K562 (cell line): Measurements from ENCODE around the gene ZNF763. TPM values are rescaled to one million over a fixed set of nuclear protein-coding genes. Genes with fewer than 3 reads are reported as not detected.

Source experiments
- ATAC-seq: fragments of 200-7000 bp; cut with Tn5 transposase; 3 replicates; pipeline ENCODE4 v1.9.1; 2020; ENCODE audit warnings: moderate library complexity
- BruUV-seq: library from RNA; stranded (reverse); fragments of 400-500 nt; replicated peaks from 2 replicates; lab custom pipeline; 2021; lab: Mats Ljungman, UMichigan
- CTCF ChIA-PET: fragments of 300-600 bp; formaldehyde crosslinking; extraction: SDS; loops from one replicate; lab custom pipeline; 2021; ENCODE audit warnings: low intra/inter-chr PET ratio; lab: Yijun Ruan, JAX
- POLR2A ChIA-PET: fragments of 300-600, 350-650 bp; sonication (Branson Sonifier 250); formaldehyde crosslinking; extraction: SDS; loops from one replicate; lab custom pipeline; 2021; ENCODE audit warnings: antibody characterized with exemption, inconsistent platforms; lab: Yijun Ruan, JAX
- DNase-seq, 4 experiments: peaks; one replicate each; pipeline versions ENCODE4 v3.0.0 to v3.0.0-alpha.2; 2011 to 2018; ENCODE audit warnings: low spot score in 3 of 4, mixed read lengths in 3 of 4; ENCODE audit errors: extremely low read depth in 1 of 4
- FAIRE-seq: peaks from 2 replicates; lab custom pipeline; 2011; peaks lifted over from hg19 to GRCh38; lab: Jason Lieb, UNC
- H2AFZ ChIP-seq: 2 replicates; pipeline ENCODE4 v1.6.0; 2011; ENCODE audit warnings: low read depth, low read length, control low read depth, inconsistent platforms
- H3K27ac ChIP-seq: fragments of 200-600 bp; 3 replicates; pipeline ENCODE4 v1.8.0; 2011; ENCODE audit warnings: low read depth, mild to moderate bottlenecking, control low read depth, inconsistent platforms, low read length, moderate library complexity, mixed read lengths; ENCODE audit errors: extremely low read depth
- H3K27me3 ChIP-seq, 2 experiments: fragments of 300-600 bp in 1 of 2; 2 replicates in 1 of 2; 3 replicates in 1 of 2; pipeline versions ENCODE4 v1.6.0 to v1.8.0; 2011; ENCODE audit warnings: inconsistent platforms in 2 of 2, low read length in 2 of 2, mild to moderate bottlenecking in 1 of 2, mixed read lengths in 1 of 2, moderate library complexity in 1 of 2; ENCODE audit not compliant: control insufficient read depth in 2 of 2, insufficient read depth in 2 of 2
- H3K36me3 ChIP-seq: fragments of 300-600 bp; 3 replicates; pipeline ENCODE4 v1.8.0; 2011; ENCODE audit warnings: mild to moderate bottlenecking, low read length, inconsistent platforms; ENCODE audit not compliant: control insufficient read depth, insufficient read depth
- H3K4me1 ChIP-seq, 2 experiments: fragments of 200-600 bp in 1 of 2; replicated peaks in 1 of 2; 2 replicates in 1 of 2; 3 replicates in 1 of 2; pipeline versions ENCODE4 v1.5.1 to v1.8.0; 2011; ENCODE audit warnings: inconsistent platforms in 2 of 2, low read length in 2 of 2, mild to moderate bottlenecking in 1 of 2, mixed read lengths in 1 of 2, moderate library complexity in 1 of 2; ENCODE audit not compliant: control insufficient read depth in 2 of 2, insufficient read depth in 2 of 2
- H3K4me2 ChIP-seq: 2 replicates; pipeline ENCODE4 v1.6.1; 2011; ENCODE audit warnings: low read length, control low read depth, inconsistent platforms, mixed read lengths; ENCODE audit not compliant: insufficient read depth
- H3K4me3 ChIP-seq: fragments of 200-600 bp; sonication (generic), shearing (Covaris generic); 2 replicates; pipeline ENCODE4 v1.5.1; 2016; ENCODE audit warnings: control low read depth, inconsistent platforms
- H3K79me2 ChIP-seq: fragments of 200-600 bp; 3 replicates; pipeline ENCODE4 v1.8.0; 2011; ENCODE audit warnings: low read length, inconsistent platforms; ENCODE audit not compliant: control insufficient read depth, insufficient read depth
- H3K9ac ChIP-seq, 2 experiments: 2 replicates each; pipeline versions ENCODE4 v1.6.0 to v1.6.1; 2011; ENCODE audit warnings: low read depth in 2 of 2, low read length in 2 of 2, control low read depth in 1 of 2, inconsistent platforms in 1 of 2, mild to moderate bottlenecking in 1 of 2, mixed read lengths in 1 of 2; ENCODE audit not compliant: insufficient read depth in 1 of 2
- H3K9me1 ChIP-seq: one replicate; pipeline ENCODE4 v1.6.0; 2011; ENCODE audit warnings: inconsistent platforms, mild to moderate bottlenecking, low read length, moderate library complexity; ENCODE audit not compliant: control insufficient read depth, insufficient read depth
- H3K9me3 ChIP-seq: replicated peaks from 2 replicates; pipeline ENCODE4 v1.5.1; 2011; ENCODE audit warnings: low read depth, low read length, inconsistent platforms; ENCODE audit not compliant: control insufficient read depth, insufficient read depth
- H4K20me1 ChIP-seq: replicated peaks from 2 replicates; pipeline ENCODE4 v1.6.1; 2011; ENCODE audit warnings: low read length, inconsistent platforms, mixed read lengths; ENCODE audit not compliant: control insufficient read depth, insufficient read depth
- BMI1 ChIP-seq: fragments of 150-350 bp; IDR thresholded peaks from 2 replicates; pipeline ENCODE4 v1.6.1; 2014; ENCODE audit warnings: low read length
- CHD1 ChIP-seq: fragments of 200-600 bp; sonication (generic); IDR thresholded peaks from one replicate; pipeline ENCODE4 v1.6.1; 2012; ENCODE audit warnings: mild to moderate bottlenecking, moderate library complexity, low read length, inconsistent platforms
- DACH1 ChIP-seq: fragments of 450-650 bp; IDR thresholded peaks from 2 replicates; pipeline ENCODE4 v1.6.1; 2018; ENCODE audit not compliant: partially characterized antibody
- GABPB2 ChIP-seq: fragments of 250-450 bp; sonication (Bioruptor Pico); conservative IDR thresholded peaks from 2 replicates; pipeline ENCODE4 v1.5.1; 2021; ENCODE audit warnings: mild to moderate bottlenecking
- HDAC3 ChIP-seq: fragments of 450-650 bp; IDR thresholded peaks from 2 replicates; pipeline ENCODE4 v1.6.1; 2018; ENCODE audit warnings: borderline replicate concordance, mild to moderate bottlenecking, moderate library complexity; ENCODE audit not compliant: partially characterized antibody
- MBD2 ChIP-seq: sonication (generic); IDR thresholded peaks from 2 replicates; pipeline ENCODE4 v1.6.1; 2016; ENCODE audit warnings: low read depth, borderline replicate concordance
- MTA2 ChIP-seq: fragments of 450-650 bp; IDR thresholded peaks from 2 replicates; pipeline ENCODE4 v1.6.1; 2016; ENCODE audit warnings: low read depth
- NRF1 ChIP-seq, 2 experiments: fragments of 450-650 bp; IDR thresholded peaks in 1 of 2; conservative IDR thresholded peaks in 1 of 2; 2 replicates each; pipeline ENCODE4 v1.6.1; 2014; ENCODE audit warnings: mild to moderate bottlenecking in 2 of 2
- PCBP1 ChIP-seq: fragments of 200-400 bp; formaldehyde crosslinking; IDR thresholded peaks from 2 replicates; pipeline ENCODE4 v1.6.1; 2018; ENCODE audit warnings: mild to moderate bottlenecking, low read depth, low read length; ENCODE audit not compliant: poor library complexity, severe bottlenecking
- PHTF2 ChIP-seq: fragments of 250-450 bp; sonication (Bioruptor Pico); IDR thresholded peaks from 2 replicates; pipeline ENCODE4 v1.5.0; 2021; ENCODE audit warnings: mild to moderate bottlenecking
- PRMT5 ChIP-seq: sonication (generic); formaldehyde crosslinking; IDR thresholded peaks from 2 replicates; pipeline ENCODE4 v1.5.0; 2020; ENCODE audit warnings: missing genetic modification reagents
- RBM25 ChIP-seq: fragments of 200-400 bp; formaldehyde crosslinking; IDR thresholded peaks from 2 replicates; pipeline ENCODE4 v1.6.1; 2018; ENCODE audit warnings: low read length, low read depth, moderate library complexity; ENCODE audit not compliant: severe bottlenecking
- SMARCA5 ChIP-seq: fragments of 450-650 bp; IDR thresholded peaks from 2 replicates; pipeline ENCODE4 v1.6.1; 2016
- SP2 ChIP-seq: IDR thresholded peaks from 2 replicates; pipeline ENCODE4 v1.6.1; 2011; ENCODE audit warnings: mild to moderate bottlenecking, low read depth, low read length, moderate library complexity; ENCODE audit not compliant: poor library complexity, severe bottlenecking; ENCODE audit errors: extremely low read depth
- ZBTB1 ChIP-seq: sonication (generic); formaldehyde crosslinking; IDR thresholded peaks from 2 replicates; pipeline ENCODE4 v1.8.1; 2023; ENCODE audit warnings: missing genetic modification reagents, low read depth, mild to moderate bottlenecking, borderline replicate concordance
- ZNF133 ChIP-seq: fragments of 250-450 bp; sonication (Bioruptor Pico); IDR thresholded peaks from 2 replicates; pipeline ENCODE4 v1.4.0; 2020; ENCODE audit warnings: mild to moderate bottlenecking
- ZNF41 ChIP-seq: fragments of 250-450 bp; sonication (Bioruptor Pico); conservative IDR thresholded peaks from 2 replicates; pipeline ENCODE4 v1.4.0; 2020; ENCODE audit warnings: mild to moderate bottlenecking
- WGBS: fragments of 100-300 bp; shearing (Covaris generic); methylation state at CpG from one replicate; pipeline ENCODE4 v1.1.6; 2016; ENCODE audit warnings: low coverage, mixed read lengths; ENCODE audit not compliant: insufficient coverage; ENCODE audit errors: missing lambda C conversion rate; 5-methylcytosine and 5-hydroxymethylcytosine counted together
- in situ Hi-C: fragments of 300-500 bp; cut with MboI; formaldehyde crosslinking; loops from 4 replicates; pipeline ENCODE4 v1.15.0; 2018; ENCODE audit warnings: inconsistent platforms, mixed read lengths
- intact Hi-C: fragments of 100-400 bp; cut with micrococcal nuclease; formaldehyde crosslinking; loops from 2 replicates; pipeline ENCODE4 v1.14.2; 2022
- polyA plus RNA-seq, 8 experiments: library from polyadenylated mRNA; depleted of rRNA in 4 of 8; stranded (reverse) in 5 of 8; unstranded in 3 of 8; fragments of >200 nt; fragmentation: Nextera tagmentation in 2 of 8; fragmentation: Illumina TruSeq in 1 of 8; extraction: Ambion mirVana in 2 of 8; extraction: Trizol in 1 of 8; gene quantifications; 2 replicates each; pipeline versions ENCODE4 v1.2.1 to v1.2.3, GENCODE V29; 2011 to 2014; ENCODE audit warnings: inconsistent platforms in 1 of 8, missing spikeins in 1 of 8
- total RNA-seq, 7 experiments: library from RNA; depleted of rRNA in 6 of 7; stranded (reverse); fragments of >200 nt in 6 of 7; fragmentation: Illumina TruSeq in 2 of 7; extraction: Trizol in 2 of 7; gene quantifications; 2 replicates each; pipeline versions ENCODE4 v1.2.1 to v1.2.3, GENCODE V29; 2011 to 2021; ENCODE audit warnings: low replicate concordance in 1 of 7
- TF ChIP-seq, protein P1 (sequence below): fragments of 250-450 bp; sonication (Bioruptor Pico); IDR thresholded peaks from 2 replicates; pipeline ENCODE4 v1.8.0; 2021; ENCODE audit warnings: mild to moderate bottlenecking, moderate library complexity
- TF ChIP-seq, protein P2 (sequence below): fragments of 450-650 bp; formaldehyde crosslinking; conservative IDR thresholded peaks from 2 replicates; pipeline ENCODE4 v1.4.0; 2022; ENCODE audit warnings: mild to moderate bottlenecking, missing genetic modification characterization
- TF ChIP-seq, protein P3 (sequence below): sonication (generic); formaldehyde crosslinking; IDR thresholded peaks from 2 replicates; pipeline ENCODE4 v1.8.0; 2022; ENCODE audit warnings: mild to moderate bottlenecking, missing genetic modification reagents

The ZNF763 gene
- total and polyA plus RNA-seq, 9 of the 15 experiments (the other 6 are each of a cell fraction or from before 2014, with no cell fraction given) = 0.08 to 0.28 (median 0.16) TPM; not detected in 3

DNA sequence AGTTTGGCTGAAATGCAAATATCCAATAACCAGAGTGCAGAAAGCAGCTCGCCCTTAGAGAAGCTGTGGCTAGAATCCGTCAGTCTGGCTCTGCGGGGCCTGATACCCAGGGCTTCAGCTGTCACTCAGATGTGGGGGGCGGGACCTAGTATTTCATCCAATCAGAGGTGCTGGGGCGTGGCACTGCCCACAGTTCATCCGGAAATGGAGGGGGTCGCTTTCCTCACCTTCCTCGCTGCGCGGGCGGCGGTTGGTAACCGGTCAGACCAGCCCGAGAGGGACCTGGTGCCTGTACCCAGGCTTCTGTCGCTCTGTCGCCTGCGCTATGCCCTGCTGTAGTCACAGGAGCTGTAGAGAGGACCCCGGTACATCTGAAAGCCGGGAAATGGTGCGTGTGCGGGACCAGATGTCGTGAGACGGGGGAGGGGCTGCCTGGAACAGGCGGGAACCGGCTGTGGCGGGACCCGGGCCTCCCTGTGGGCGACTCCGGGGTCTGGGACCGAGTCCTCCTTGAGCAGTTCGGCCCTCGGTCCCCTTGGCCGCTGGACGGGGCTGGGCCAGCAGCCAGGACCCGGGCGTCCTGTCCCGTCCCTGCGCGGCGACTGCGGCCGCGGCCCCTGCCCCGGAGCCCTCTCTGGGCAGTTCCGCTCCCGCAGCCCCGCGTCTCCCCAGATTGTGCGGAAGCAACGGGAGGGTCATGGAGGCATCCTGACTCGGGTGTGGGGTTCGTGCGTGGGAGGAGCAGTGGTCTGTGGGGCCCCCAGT, 39.8 kb upstream of the ZNF763 start, which contains the start of gene ZNF700:
Gene ZNF700 (plus strand): TSS at position 222 of the 765 bp plus-strand sequence. CDS start 104 bp downstream, at position 326.
- Histone ChIP-seq H3K27ac (peak within 1 kb of the TSS; percentile 94), H4K20me1 (no peaks in the 10 kb centered on the region), H3K27me3 (no peaks in the 10 kb centered on the region), H3K9ac (peak within 1 kb of the TSS; percentile 96 to 97), H3K9me3 (no peaks in the 10 kb centered on the region), H2AFZ (peak within 1 kb of the TSS; percentile 97), H3K36me3 (peaks cover 23% of the 10 kb centered on the region), H3K4me1 (peaks cover 12 to 26% of the 10 kb centered on the region in 2 experiments; a peak in 4 of 5 replicates), H3K79me2 (peaks cover 46% of the 10 kb centered on the region), H3K4me3 (peak within 1 kb of the TSS; percentile 83), H3K4me2 (peak within 1 kb of the TSS; percentile 96), H3K9me1 (no peaks in the 10 kb centered on the region)
- ChIA-PET CTCF (no interaction called here), POLR2A (interaction anchor here (1.0 to 1.9 kb wide), 3 partner anchors 11 to 65 kb away, joined by 3 to 6 read pairs (median 3); no protein-coding TSS in a partner anchor)
- peak; percentile 96 for ATAC-seq
- intact Hi-C loops (loop anchor here (1.0 kb wide), 1 partner anchor 216 kb away; no protein-coding TSS in a partner anchor), in situ Hi-C loops (no loop called here)
- TSS peak; percentile 65 for BruUV-seq
- peak; percentile 95 for FAIRE-seq
- under 1% methylated on average over 38 of the region's 53 CpGs for WGBS
- DNase-seq = peak; percentile 94 to 97 (median 94)
- no peak for TF ChIP-seq ZNF133 (CRISPR knock-in tag)
- TF ChIP-seq BMI1 = no peak
- 0 out of 2 replicates have a peak, but pooled peaks have one; percentile 42 for TF ChIP-seq ZBTB1 (CRISPR knock-in tag)
- TF ChIP-seq CHD1 = peak; percentile 32
- no peak for TF ChIP-seq SMARCA5
- TF ChIP-seq RBM25 = no peak
- TF ChIP-seq, protein P1, sequence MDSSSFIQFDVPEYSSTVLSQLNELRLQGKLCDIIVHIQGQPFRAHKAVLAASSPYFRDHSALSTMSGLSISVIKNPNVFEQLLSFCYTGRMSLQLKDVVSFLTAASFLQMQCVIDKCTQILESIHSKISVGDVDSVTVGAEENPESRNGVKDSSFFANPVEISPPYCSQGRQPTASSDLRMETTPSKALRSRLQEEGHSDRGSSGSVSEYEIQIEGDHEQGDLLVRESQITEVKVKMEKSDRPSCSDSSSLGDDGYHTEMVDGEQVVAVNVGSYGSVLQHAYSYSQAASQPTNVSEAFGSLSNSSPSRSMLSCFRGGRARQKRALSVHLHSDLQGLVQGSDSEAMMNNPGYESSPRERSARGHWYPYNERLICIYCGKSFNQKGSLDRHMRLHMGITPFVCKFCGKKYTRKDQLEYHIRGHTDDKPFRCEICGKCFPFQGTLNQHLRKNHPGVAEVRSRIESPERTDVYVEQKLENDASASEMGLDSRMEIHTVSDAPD (CRISPR knock-in tag) = no peak
- no peak for TF ChIP-seq ZNF41 (CRISPR knock-in tag)
- TF ChIP-seq DACH1 = no peak
- TF ChIP-seq SP2 = peak; percentile 39
- TF ChIP-seq PHTF2 (CRISPR knock-in tag) = no peak
- 0 out of 2 replicates have a peak, but pooled peaks have one; percentile 58 for TF ChIP-seq MBD2
- no peak for TF ChIP-seq HDAC3
- no peak for TF ChIP-seq PCBP1
- TF ChIP-seq, protein P2, sequence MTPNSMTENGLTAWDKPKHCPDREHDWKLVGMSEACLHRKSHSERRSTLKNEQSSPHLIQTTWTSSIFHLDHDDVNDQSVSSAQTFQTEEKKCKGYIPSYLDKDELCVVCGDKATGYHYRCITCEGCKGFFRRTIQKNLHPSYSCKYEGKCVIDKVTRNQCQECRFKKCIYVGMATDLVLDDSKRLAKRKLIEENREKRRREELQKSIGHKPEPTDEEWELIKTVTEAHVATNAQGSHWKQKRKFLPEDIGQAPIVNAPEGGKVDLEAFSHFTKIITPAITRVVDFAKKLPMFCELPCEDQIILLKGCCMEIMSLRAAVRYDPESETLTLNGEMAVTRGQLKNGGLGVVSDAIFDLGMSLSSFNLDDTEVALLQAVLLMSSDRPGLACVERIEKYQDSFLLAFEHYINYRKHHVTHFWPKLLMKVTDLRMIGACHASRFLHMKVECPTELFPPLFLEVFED (CRISPR knock-in tag) = no peak
- TF ChIP-seq, protein P3, sequence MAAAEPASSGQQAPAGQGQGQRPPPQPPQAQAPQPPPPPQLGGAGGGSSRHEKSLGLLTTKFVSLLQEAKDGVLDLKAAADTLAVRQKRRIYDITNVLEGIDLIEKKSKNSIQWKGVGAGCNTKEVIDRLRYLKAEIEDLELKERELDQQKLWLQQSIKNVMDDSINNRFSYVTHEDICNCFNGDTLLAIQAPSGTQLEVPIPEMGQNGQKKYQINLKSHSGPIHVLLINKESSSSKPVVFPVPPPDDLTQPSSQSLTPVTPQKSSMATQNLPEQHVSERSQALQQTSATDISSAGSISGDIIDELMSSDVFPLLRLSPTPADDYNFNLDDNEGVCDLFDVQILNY (CRISPR knock-in tag) = no peak
- TF ChIP-seq GABPB2 = no peak
- TF ChIP-seq PRMT5 (CRISPR knock-in tag) = no peak
- TF ChIP-seq NRF1 (conservative IDR thresholded peaks at IDR 0.05 in 1 of 2, IDR thresholded peaks at IDR 0.05 in 1 of 2) = peak; percentile 75 to 79
- 0 out of 2 replicates have a peak, but pooled peaks have one; percentile 8 for TF ChIP-seq MTA2
